GM19193 (cell line): Measurements from ENCODE around the gene CDO1.

ENCODE experiments used
- POLR2A ChIP-seq: IDR thresholded peaks from 4 replicates; pipeline ENCODE4 v1.6.1; 2011; ENCODE audit not compliant: insufficient read depth, insufficient read length; ENCODE audit errors: extremely low read depth

The CDO1 gene

DNA sequence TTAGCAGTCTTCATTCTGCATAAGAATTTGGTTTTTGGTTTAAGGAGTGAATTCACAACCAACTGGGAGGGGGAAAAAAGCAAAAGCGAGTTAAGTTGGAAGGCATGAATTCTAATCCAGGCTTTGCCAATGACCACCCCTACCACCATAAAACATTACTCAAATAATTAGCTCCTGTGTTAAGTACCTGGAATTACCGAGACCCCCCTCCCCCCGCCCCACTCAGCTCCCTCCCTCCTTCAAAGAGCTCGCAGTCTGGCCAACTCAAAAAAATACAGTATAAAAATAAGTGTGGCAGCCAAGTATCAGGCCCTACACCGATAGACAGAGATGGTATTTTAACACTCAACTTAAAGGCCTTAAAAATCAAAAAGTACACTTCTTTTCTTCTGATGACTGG is 24.4 kb upstream of the CDO1 start:
- TF ChIP-seq POLR2A = no peak

DNA sequence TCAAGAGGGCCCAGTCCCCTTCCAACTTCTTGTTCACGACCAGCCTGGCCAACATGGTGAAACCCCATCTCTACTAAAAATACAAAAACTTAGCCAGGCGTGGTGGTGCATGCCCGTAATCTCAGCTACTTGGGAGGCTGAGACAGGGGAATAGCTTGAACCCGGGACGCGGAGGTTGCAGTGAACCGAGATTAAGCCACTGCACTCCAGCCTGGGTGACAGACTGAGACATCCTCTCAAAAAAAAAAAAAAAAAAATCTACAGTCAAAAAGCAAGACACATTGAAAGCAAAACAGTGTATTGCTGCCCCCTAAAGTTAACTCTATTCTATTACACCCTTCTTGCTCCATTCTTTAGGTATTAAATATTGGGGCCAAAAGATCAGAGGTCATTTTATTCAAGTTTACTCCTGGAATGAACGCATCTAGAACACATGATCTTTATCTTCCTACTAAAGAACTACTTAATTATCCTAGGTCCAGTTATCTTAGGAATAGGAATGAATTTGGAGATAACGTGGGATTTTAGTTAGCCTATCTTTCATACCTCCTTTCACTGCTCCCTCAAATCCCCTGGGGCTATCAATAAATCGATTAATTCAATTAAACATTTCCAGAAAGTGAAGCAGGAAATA is 22.5 kb upstream of the CDO1 start:
- TF ChIP-seq POLR2A = no peak

GRCh38 chr5:115835481-115835880 is 19.0 kb upstream of the CDO1 start:
- no peak for TF ChIP-seq POLR2A

DNA sequence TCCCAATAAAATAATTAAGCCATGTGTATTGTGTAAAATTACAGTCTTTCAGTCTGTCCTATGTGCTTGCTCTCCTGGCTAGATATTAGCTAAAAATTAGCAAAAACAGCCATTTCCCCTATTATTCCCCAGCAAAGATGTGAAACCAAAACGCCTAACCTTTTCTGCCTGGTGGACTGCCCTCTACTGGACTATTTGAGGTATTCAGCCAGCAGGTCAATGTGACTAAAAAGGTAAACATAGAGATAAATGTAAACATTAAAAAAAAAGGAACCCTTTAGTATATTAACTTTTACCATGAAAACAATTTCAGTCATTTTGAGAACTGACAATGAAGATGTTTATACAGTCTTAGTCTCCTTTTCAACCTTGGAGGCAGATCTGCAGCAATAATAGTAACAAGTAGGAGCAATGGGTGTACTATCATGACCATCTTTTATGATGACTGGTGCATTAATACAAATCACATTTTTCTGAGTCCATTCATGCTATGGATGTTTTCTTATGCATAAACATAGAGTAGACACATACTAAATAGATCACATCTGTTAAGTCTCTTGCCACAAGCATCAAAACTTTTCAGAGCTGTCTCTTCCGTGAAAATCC is 14.8 kb upstream of the CDO1 start:
- no peak for TF ChIP-seq POLR2A

GRCh38 chr5:115829913-115830312 is 13.5 kb upstream of the CDO1 start:
- TF ChIP-seq POLR2A = no peak

DNA sequence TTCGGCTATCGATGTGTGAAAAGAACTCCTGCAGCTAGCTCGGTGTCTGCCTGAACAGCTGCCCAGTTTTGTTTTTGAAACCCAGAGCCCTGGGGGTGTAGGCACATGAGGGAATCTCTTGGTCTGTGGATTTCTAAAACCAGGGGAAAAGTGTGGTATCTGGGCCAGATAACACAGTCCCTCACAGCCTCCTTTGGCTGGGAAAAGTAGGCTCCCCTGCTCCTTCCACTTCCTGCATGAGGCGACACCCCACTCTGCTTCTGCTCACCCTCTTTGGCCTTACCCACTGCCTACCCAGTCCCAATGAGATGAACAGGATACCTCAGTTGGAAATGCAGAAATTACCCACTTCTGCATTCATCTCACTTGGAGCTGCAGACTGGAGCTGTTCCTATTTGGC is 9.5 kb upstream of the CDO1 start:
- no peak for TF ChIP-seq POLR2A

DNA sequence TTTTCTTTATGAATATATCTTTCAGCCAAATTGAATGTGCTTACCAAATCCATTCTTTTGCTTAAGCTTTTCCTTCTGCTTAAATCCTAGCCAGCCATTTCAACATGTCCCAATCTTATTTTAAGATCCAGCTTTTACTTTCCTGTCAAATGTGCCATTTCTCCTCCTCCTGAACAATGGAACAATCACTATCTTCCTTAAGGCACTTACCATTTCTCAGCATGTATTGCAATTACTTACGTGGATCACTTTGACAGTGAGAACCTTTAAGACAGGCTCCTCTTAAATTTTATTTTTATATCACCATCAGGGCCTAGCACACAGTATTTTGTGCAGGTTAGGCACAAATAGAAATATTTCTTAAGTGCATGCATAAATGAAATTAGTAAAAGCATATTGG is 4.4 kb upstream of the CDO1 start:
- no peak for TF ChIP-seq POLR2A

DNA sequence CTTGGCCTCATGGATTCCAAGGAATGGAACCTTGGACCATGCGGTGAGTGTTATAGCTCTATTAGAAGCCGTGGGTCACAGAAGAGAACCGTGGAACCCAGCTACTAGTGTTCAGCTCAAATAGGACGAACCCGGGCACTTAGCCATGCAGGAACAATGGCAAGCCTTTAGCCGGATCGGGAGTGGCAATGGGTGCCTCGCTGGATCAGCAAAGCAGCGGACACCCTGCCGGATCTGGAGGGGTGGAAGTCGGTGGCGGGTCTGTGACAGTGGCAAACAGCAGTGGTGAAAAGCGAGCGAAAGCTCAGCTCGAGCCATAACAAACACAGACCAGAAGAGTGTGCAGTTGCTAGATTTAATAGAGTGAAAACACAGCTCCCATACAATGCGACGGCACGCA is 2.4 kb upstream of the CDO1 start:
- no peak for TF ChIP-seq POLR2A

GRCh38 chr5:115817386-115817785 is 927 bp upstream of the CDO1 start:
- no peak for TF ChIP-seq POLR2A

DNA sequence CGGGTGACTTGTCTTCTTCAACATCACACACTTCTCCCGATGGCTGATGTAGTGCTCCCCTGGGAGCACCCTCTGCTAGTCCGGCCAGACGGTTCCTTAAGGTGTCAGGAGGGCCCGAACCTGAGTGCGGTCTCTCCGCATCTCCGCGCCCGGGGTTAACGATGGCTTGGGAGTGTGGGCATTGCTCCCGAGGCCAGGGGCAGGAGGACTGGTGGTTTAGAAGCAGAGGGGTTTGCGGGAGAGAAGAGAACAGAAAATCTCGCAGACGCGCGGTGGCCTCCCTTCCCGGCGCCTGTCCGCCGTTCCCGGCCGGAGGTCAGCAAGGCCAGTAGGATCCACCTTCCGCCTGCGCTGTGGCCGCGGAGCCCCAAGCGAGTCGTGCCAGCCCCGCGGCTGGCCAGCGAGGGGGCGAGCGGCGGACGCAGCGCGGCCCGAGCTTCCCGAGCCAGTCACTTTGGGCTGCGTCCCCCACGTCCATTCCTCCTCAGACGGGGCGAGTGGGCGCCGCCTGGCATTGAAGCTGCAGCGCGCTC is 700 bp downstream of the CDO1 start:
- TF ChIP-seq POLR2A = no peak

- no peak for TF ChIP-seq POLR2A
Measured at GRCh38 chr5:115815006-115815692, 1.3 kb downstream of the CDO1 start.

DNA sequence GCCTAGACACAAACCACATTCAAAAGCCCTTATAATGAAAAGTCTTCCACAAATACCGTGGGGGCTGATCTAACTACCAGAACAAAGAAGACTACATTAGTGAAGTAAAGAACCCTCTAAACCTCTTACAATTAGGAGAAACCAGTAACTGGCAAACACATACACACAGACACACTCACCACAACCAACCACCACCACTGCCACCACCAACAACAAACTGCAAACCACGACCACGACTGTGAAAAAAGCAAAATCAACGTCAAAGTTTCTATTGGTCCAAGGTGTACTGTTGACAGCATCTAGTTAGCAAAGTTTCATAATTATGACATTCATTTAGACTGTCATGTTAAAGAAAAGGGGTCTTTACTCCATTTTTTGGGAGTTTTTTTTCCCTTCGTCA is 2.7 kb downstream of the CDO1 start:
- no peak for TF ChIP-seq POLR2A

GRCh38 chr5:115812372-115812771 is 4.1 kb downstream of the CDO1 start:
- no peak for TF ChIP-seq POLR2A

- no peak for TF ChIP-seq POLR2A
Measured at GRCh38 chr5:115811406-115811805, 5.1 kb downstream of the CDO1 start.

- no peak for TF ChIP-seq POLR2A
Measured at GRCh38 chr5:115810761-115811160, 5.7 kb downstream of the CDO1 start.

DNA sequence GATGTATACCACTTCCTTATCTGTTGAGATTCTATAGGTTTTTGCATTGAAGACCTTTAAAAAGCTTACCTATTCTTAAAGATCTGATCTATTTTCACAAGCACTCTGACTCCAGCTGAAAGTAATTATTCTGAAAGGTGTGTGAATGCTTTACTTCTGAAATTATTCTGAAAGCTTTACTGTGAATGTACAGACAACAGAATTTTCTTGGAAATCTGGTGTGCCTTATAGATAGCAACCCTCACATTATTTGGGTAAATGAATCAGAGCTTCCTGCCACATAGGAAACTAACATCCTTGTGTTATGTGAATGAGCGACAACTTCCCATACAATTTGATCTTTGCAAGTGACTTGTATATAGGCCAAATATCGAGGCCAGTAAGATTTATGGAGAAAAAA is 6.5 kb downstream of the CDO1 start:
- TF ChIP-seq POLR2A = no peak
